ENCODE results near the gene SLC2A11. TPM values are rescaled to one million over a fixed set of nuclear protein-coding genes. Genes with fewer than 3 reads are reported as not detected.
"Not testable (repeated sequence)": the region's sequence is repeated elsewhere in the genome, so short reads cannot be mapped to it uniquely, and the experiment has no call there.

Gene SLC2A11
- total RNA-seq, 1 donor from 2014 or later: 2.1 TPM

DNA sequence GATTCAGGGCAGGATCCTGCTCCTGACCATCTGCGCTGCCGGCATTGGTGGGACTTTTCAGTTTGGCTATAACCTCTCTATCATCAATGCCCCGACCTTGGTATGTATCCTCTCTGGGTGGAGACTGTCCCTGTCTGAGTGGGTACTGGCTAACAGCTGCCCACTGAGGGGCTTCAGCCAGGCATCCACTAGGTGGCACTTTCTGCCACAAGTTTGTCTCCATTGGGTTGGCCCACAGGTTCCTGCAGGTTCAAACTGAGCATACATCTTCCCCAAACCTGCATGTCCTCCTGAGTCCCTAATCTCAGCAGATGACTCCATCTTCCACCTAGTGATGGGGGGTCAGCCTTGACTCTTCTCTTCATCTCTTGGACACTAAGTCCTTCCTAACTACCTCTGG lies 4.4 kb downstream of the SLC2A11 start:
- Histone ChIP-seq H3K27ac (ENCODE audit: low read depth, low read length) (no peak overlapping the region), H3K9ac (ENCODE audit: low read depth in 1 of 3, low read length in 3 of 3) (no peak overlapping the region), H3K4me1 (ENCODE audit: control insufficient read depth in 3 of 3, insufficient read depth in 3 of 3, low read length in 3 of 3) (peaks cover 17 to 24% (median 17%) of the 10 kb centered on the region in 3 donors), H3K4me3 (ENCODE audit: low read length in 3 of 3) (no peak overlapping the region), H3K9me3 (ENCODE audit: control insufficient read depth in 3 of 3, low read length in 3 of 3) (no peaks in the 10 kb centered on the region), H3K36me3 (ENCODE audit: control insufficient read depth in 3 of 3, insufficient read depth in 3 of 3, low read length in 3 of 3) (peaks cover 9 to 13% (median 11%) of the 10 kb centered on the region in 3 donors), H3K27me3 (ENCODE audit: control insufficient read depth in 3 of 3, insufficient read depth in 3 of 3, low read length in 3 of 3) (no peaks in the 10 kb centered on the region)

DNA sequence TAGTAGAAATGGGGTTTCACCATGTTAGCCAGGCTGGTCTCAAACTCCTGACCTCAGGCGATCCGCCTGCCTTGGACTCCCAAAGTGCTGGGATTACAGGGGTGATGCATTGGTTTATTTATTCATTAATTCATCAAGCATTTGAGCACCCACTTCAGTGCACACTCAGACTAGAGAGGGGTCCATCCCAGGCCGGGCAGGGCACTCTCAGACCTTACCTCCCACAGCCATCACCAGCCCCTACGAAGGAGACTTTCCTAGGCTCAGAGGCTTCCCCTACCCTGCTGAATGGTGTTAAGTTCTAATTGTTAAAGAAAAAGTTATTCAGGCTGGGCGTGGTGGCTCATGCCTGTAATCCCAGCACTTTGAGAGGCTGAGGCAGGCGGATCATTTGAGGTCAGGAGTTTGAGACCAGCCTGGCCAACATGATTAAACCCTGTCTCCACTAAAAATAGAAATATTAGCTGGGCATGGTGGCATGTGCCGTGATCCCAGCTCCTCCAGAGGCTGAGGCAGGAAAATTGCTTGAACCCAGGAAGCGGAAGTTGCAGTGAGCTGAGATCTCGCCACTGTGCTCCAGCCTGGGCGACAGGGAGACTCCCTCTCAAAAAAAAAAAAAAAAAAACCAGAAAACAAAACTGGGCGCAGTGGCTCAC lies 7.0 kb downstream of the SLC2A11 start:
- H3K27ac ChIP-seq (ENCODE audit: low read depth, low read length); H3K27me3 ChIP-seq (ENCODE audit: control insufficient read depth in 3 of 3, insufficient read depth in 3 of 3, low read length in 3 of 3); H3K4me3 ChIP-seq (ENCODE audit: low read length in 3 of 3); H3K4me1 ChIP-seq (ENCODE audit: control insufficient read depth in 3 of 3, insufficient read depth in 3 of 3, low read length in 3 of 3); H3K9ac ChIP-seq (ENCODE audit: low read depth in 1 of 3, low read length in 3 of 3); H3K9me3 ChIP-seq (ENCODE audit: control insufficient read depth in 3 of 3, low read length in 3 of 3): not testable (repeated sequence)
- peaks cover 25 to 30% (median 29%) of the 10 kb centered on the region in 3 donors for H3K36me3 ChIP-seq (ENCODE audit: control insufficient read depth in 3 of 3, insufficient read depth in 3 of 3, low read length in 3 of 3)

DNA sequence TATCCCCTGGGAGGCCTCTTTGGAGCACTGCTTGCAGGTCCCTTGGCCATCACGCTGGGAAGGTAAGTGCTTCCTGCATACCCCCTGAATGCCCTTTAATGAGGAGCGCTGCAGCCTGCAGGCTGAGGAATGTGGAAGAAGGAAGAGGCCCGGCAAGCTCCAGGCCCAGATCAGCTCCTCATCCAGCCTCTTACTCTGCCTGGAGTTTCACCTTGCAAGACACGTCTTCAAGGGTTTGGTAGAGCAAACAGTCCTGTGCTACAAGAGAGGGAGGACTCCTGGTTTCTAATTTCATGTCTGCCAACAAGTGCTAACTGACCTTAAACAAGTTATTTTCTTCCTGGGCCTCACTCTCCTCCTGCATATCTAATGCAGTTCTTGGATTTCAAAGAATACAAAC lies 10.9 kb downstream of the SLC2A11 start:
- H3K36me3 ChIP-seq (ENCODE audit: control insufficient read depth in 3 of 3, insufficient read depth in 3 of 3, low read length in 3 of 3): peaks cover 22 to 32% (median 30%) of the 10 kb centered on the region in 3 donors
- H3K9ac ChIP-seq (ENCODE audit: low read depth in 1 of 3, low read length in 3 of 3): no peak overlapping the region
- H3K4me1 ChIP-seq (ENCODE audit: control insufficient read depth in 3 of 3, insufficient read depth in 3 of 3, low read length in 3 of 3): peaks cover 0 to 6% (median 5%) of the 10 kb centered on the region in 3 donors
- no peak overlapping the region for H3K27ac ChIP-seq (ENCODE audit: low read depth, low read length)
- H3K27me3 ChIP-seq (ENCODE audit: control insufficient read depth in 3 of 3, insufficient read depth in 3 of 3, low read length in 3 of 3): no peaks in the 10 kb centered on the region
- H3K4me3 ChIP-seq (ENCODE audit: low read length in 3 of 3): no peak overlapping the region
- H3K9me3 ChIP-seq (ENCODE audit: control insufficient read depth in 3 of 3, low read length in 3 of 3): no peaks in the 10 kb centered on the region

DNA sequence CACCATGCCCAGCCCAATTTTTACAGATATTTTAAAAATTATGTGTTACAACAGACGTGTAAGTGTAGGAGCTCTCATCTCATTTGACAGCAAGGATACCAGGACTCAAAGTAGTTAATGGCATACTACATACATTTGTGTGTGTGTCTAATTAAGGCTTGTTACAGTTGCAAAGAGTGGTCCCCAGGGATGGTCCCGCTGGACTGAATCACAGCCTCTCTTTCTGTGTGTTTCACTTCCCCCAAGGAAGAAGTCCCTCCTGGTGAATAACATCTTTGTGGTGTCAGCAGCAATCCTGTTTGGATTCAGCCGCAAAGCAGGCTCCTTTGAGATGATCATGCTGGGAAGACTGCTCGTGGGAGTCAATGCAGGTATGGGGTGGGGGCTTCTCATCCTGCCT lies 17.2 kb downstream of the SLC2A11 start:
- H3K4me1 ChIP-seq (ENCODE audit: control insufficient read depth in 3 of 3, insufficient read depth in 3 of 3, low read length in 3 of 3): peaks cover 3 to 13% (median 8%) of the 10 kb centered on the region in 3 donors
- no peaks in the 10 kb centered on the region for H3K9me3 ChIP-seq (ENCODE audit: control insufficient read depth in 3 of 3, low read length in 3 of 3)
- no peak overlapping the region for H3K4me3 ChIP-seq (ENCODE audit: low read length in 3 of 3)
- H3K9ac ChIP-seq (ENCODE audit: low read depth in 1 of 3, low read length in 3 of 3): no peak overlapping the region
- no peaks in the 10 kb centered on the region for H3K27me3 ChIP-seq (ENCODE audit: control insufficient read depth in 3 of 3, insufficient read depth in 3 of 3, low read length in 3 of 3)
- H3K36me3 ChIP-seq (ENCODE audit: control insufficient read depth in 3 of 3, insufficient read depth in 3 of 3, low read length in 3 of 3): peaks cover 24 to 32% (median 31%) of the 10 kb centered on the region in 3 donors
- no peak overlapping the region for H3K27ac ChIP-seq (ENCODE audit: low read depth, low read length)

DNA sequence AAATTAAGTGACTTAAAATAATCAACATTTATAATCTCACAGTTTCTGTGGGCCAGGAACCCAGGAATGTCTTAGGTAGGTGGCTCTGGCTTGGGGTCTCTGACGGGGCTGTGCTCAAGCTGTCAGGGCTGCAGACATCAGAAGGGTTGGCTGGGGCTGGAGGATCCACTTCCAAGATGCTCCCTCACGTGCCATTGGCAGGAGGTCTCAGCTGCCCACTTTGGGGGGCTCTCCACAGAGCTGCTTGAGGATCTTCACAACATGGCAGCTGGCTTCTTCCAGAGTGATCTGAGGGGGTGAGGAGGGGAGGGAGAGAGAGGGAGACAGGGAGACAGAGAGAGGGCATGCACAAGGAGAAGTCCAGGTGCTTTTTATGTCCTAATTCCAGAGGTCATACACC lies 18.1 kb downstream of the SLC2A11 start:
- Histone ChIP-seq H3K27me3 (ENCODE audit: control insufficient read depth in 3 of 3, insufficient read depth in 3 of 3, low read length in 3 of 3) (no peaks in the 10 kb centered on the region), H3K4me1 (ENCODE audit: control insufficient read depth in 3 of 3, insufficient read depth in 3 of 3, low read length in 3 of 3) (peaks cover 3 to 13% (median 8%) of the 10 kb centered on the region in 3 donors), H3K36me3 (ENCODE audit: control insufficient read depth in 3 of 3, insufficient read depth in 3 of 3, low read length in 3 of 3) (peaks cover 21 to 34% (median 29%) of the 10 kb centered on the region in 3 donors), H3K9me3 (ENCODE audit: control insufficient read depth in 3 of 3, low read length in 3 of 3) (no peaks in the 10 kb centered on the region), H3K4me3 (ENCODE audit: low read length in 3 of 3) (no peak overlapping the region), H3K27ac (ENCODE audit: low read depth, low read length) (no peak overlapping the region), H3K9ac (ENCODE audit: low read depth in 1 of 3, low read length in 3 of 3) (no peak overlapping the region)

DNA sequence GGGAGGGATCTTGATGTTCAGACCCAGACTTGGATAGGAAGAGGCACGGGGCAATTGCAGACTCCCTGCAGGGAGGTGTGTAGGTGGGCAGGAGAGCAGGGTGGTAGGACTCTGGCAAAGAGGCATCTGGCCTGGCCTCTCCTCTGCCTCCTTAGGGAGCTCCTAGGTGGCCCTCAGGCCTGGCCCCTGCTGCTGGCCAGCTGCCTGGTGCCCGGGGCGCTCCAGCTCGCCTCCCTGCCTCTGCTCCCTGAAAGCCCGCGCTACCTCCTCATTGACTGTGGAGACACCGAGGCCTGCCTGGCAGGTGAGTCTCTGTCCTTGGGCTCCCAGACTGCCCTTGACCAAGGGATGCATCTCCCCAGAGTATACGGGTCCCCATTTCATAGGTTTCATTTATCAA lies 19.9 kb downstream of the SLC2A11 start:
- peaks cover 28 to 39% (median 32%) of the 10 kb centered on the region in 3 donors for H3K36me3 ChIP-seq (ENCODE audit: control insufficient read depth in 3 of 3, insufficient read depth in 3 of 3, low read length in 3 of 3)
- H3K9ac ChIP-seq (ENCODE audit: low read depth in 1 of 3, low read length in 3 of 3): no peak overlapping the region
- no peak overlapping the region for H3K27ac ChIP-seq (ENCODE audit: low read depth, low read length)
- no peak overlapping the region for H3K4me3 ChIP-seq (ENCODE audit: low read length in 3 of 3)
- H3K27me3 ChIP-seq (ENCODE audit: control insufficient read depth in 3 of 3, insufficient read depth in 3 of 3, low read length in 3 of 3): no peaks in the 10 kb centered on the region
- no peaks in the 10 kb centered on the region for H3K9me3 ChIP-seq (ENCODE audit: control insufficient read depth in 3 of 3, low read length in 3 of 3)
- H3K4me1 ChIP-seq (ENCODE audit: control insufficient read depth in 3 of 3, insufficient read depth in 3 of 3, low read length in 3 of 3): peaks cover 3 to 13% (median 8%) of the 10 kb centered on the region in 3 donors

DNA sequence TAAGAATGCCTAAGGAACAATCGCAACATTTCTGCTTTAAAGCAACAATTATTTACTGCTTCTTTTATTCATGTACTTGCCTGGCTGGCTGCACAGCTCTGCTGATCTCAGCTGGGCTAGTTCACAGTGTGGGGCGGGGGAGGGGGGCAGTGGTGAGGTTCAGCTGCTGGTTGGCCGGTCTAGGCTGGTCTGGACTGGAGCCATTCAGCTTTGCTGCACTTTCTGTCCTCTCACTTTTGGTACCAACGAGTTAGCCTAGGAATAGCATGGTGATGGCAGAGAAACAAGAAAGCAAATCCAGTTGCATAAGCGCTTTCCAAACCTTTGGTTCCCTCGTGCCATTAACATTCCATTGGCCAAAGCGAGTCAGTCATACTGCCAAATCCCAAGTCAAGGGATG lies 20.5 kb downstream of the SLC2A11 start:
- Histone ChIP-seq H3K27me3 (ENCODE audit: control insufficient read depth in 3 of 3, insufficient read depth in 3 of 3, low read length in 3 of 3) (no peaks in the 10 kb centered on the region), H3K9ac (ENCODE audit: low read depth in 1 of 3, low read length in 3 of 3) (no peak overlapping the region), H3K9me3 (ENCODE audit: control insufficient read depth in 3 of 3, low read length in 3 of 3) (no peaks in the 10 kb centered on the region), H3K36me3 (ENCODE audit: control insufficient read depth in 3 of 3, insufficient read depth in 3 of 3, low read length in 3 of 3) (peaks cover 28 to 39% (median 35%) of the 10 kb centered on the region in 3 donors), H3K27ac (ENCODE audit: low read depth, low read length) (no peak overlapping the region), H3K4me3 (ENCODE audit: low read length in 3 of 3) (no peak overlapping the region), H3K4me1 (ENCODE audit: control insufficient read depth in 3 of 3, insufficient read depth in 3 of 3, low read length in 3 of 3) (peaks cover 3 to 13% (median 8%) of the 10 kb centered on the region in 3 donors)

DNA sequence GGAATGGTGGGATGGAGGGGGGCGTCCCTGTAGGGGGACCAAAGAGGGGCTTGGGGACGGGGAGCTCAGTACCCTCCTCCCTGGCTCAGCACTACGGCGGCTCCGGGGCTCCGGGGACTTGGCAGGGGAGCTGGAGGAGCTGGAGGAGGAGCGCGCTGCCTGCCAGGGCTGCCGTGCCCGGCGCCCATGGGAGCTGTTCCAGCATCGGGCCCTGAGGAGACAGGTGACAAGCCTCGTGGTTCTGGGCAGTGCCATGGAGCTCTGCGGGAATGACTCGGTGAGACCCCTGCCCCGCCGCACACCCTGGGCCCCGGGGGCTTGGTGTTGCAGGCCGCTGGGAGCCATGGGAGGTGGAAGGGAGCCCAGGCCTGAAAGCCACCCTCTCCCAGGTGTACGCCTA lies 24.7 kb downstream of the SLC2A11 start:
- Histone ChIP-seq H3K27ac (ENCODE audit: low read depth, low read length) (no peak overlapping the region), H3K4me1 (ENCODE audit: control insufficient read depth in 3 of 3, insufficient read depth in 3 of 3, low read length in 3 of 3) (peaks cover 3 to 11% (median 8%) of the 10 kb centered on the region in 3 donors), H3K9me3 (ENCODE audit: control insufficient read depth in 3 of 3, low read length in 3 of 3) (no peaks in the 10 kb centered on the region), H3K4me3 (ENCODE audit: low read length in 3 of 3) (no peak overlapping the region), H3K9ac (ENCODE audit: low read depth in 1 of 3, low read length in 3 of 3) (no peak overlapping the region), H3K27me3 (ENCODE audit: control insufficient read depth in 3 of 3, insufficient read depth in 3 of 3, low read length in 3 of 3) (no peaks in the 10 kb centered on the region), H3K36me3 (ENCODE audit: control insufficient read depth in 3 of 3, insufficient read depth in 3 of 3, low read length in 3 of 3) (peaks cover 15 to 30% (median 17%) of the 10 kb centered on the region in 3 donors)

DNA sequence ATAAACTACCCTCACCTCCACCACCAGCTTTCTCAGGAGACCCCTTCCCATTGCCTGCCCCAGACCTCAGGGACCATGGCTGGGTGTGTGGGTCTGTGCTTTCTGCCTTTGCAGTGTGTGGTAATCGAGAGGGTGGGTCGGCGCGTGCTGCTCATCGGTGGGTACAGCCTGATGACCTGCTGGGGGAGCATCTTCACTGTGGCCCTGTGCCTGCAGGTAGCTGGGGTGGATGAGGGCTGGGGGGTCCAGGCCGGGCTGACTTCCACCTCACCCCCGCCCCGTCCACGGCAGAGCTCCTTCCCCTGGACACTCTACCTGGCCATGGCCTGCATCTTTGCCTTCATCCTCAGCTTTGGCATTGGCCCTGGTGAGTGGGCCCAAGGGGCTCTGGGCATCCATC lies 26.0 kb downstream of the SLC2A11 start:
- no peak overlapping the region for H3K27ac ChIP-seq (ENCODE audit: low read depth, low read length)
- no peaks in the 10 kb centered on the region for H3K27me3 ChIP-seq (ENCODE audit: control insufficient read depth in 3 of 3, insufficient read depth in 3 of 3, low read length in 3 of 3)
- H3K9me3 ChIP-seq (ENCODE audit: control insufficient read depth in 3 of 3, low read length in 3 of 3): no peaks in the 10 kb centered on the region
- peaks cover 0 to 3% (median 0%) of the 10 kb centered on the region in 3 donors for H3K4me1 ChIP-seq (ENCODE audit: control insufficient read depth in 3 of 3, insufficient read depth in 3 of 3, low read length in 3 of 3)
- H3K9ac ChIP-seq (ENCODE audit: low read depth in 1 of 3, low read length in 3 of 3): no peak overlapping the region
- H3K36me3 ChIP-seq (ENCODE audit: control insufficient read depth in 3 of 3, insufficient read depth in 3 of 3, low read length in 3 of 3): peaks cover 12 to 27% (median 12%) of the 10 kb centered on the region in 3 donors
- H3K4me3 ChIP-seq (ENCODE audit: low read length in 3 of 3): no peak overlapping the region

DNA sequence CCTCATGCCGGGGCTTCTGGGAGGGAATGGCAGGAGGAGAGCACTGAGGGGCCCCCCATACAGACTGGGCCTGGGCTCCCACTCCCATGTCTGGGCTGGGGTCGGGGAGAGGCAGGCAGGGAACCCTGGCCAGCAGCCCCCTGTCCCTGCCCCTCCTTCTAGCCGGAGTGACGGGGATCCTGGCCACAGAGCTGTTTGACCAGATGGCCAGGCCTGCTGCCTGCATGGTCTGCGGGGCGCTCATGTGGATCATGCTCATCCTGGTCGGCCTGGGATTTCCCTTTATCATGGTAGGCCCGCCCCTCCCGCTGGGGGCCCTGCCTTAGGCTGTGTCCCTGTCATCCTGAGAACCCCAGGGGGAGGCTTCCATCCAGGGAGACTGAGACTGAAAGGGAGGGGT lies 26.5 kb downstream of the SLC2A11 start:
- H3K9me3 ChIP-seq (ENCODE audit: control insufficient read depth in 3 of 3, low read length in 3 of 3): no peaks in the 10 kb centered on the region
- H3K4me3 ChIP-seq (ENCODE audit: low read length in 3 of 3): no peak overlapping the region
- H3K27me3 ChIP-seq (ENCODE audit: control insufficient read depth in 3 of 3, insufficient read depth in 3 of 3, low read length in 3 of 3): no peaks in the 10 kb centered on the region
- no peak overlapping the region for H3K9ac ChIP-seq (ENCODE audit: low read depth in 1 of 3, low read length in 3 of 3)
- H3K36me3 ChIP-seq (ENCODE audit: control insufficient read depth in 3 of 3, insufficient read depth in 3 of 3, low read length in 3 of 3): peaks cover 12 to 27% (median 12%) of the 10 kb centered on the region in 3 donors
- H3K4me1 ChIP-seq (ENCODE audit: control insufficient read depth in 3 of 3, insufficient read depth in 3 of 3, low read length in 3 of 3): peaks cover 0 to 4% (median 0%) of the 10 kb centered on the region in 3 donors
- no peak overlapping the region for H3K27ac ChIP-seq (ENCODE audit: low read depth, low read length)

All from skeletal muscle tissue (tissue), 4 donors.